HG02642 (cell line): ENCODE measurements around the gene TLL2.
"Not testable (repeated sequence)": the region's sequence is repeated elsewhere in the genome, so short reads cannot be mapped to it uniquely, and the experiment has no call there.

Source experiments
- ATAC-seq: cut with Tn5 transposase; IDR thresholded peaks from one replicate; pipeline ENCODE4 v1.9.1; 2021; ENCODE audit warnings: mild to moderate bottlenecking; ENCODE audit not compliant: unreplicated experiment, poor library complexity

The TLL2 gene

GRCh38 chr10:96513698-96514561 lies at the start of gene TLL2:
TSS of gene TLL2 (minus strand) at chr10:96513926. CDS start at chr10:96513685, 241 bp downstream.
- ATAC-seq: peak; percentile 79

GRCh38 chr10:96560966-96561887 lies 47.5 kb upstream of the TLL2 start:
- no peak for ATAC-seq

- ATAC-seq: no peak
Measured at GRCh38 chr10:96560489-96560888, 46.8 kb upstream of the TLL2 start.

- ATAC-seq: no peak
Measured at GRCh38 chr10:96556003-96556402, 42.3 kb upstream of the TLL2 start.

- ATAC-seq: no peak
Measured at GRCh38 chr10:96555330-96555729, 41.6 kb upstream of the TLL2 start.

GRCh38 chr10:96548589-96548988 lies 34.9 kb upstream of the TLL2 start:
- no peak for ATAC-seq

- ATAC-seq: not testable (repeated sequence)
Measured at GRCh38 chr10:96545558-96545957, 31.8 kb upstream of the TLL2 start.

- ATAC-seq: no peak
Measured at GRCh38 chr10:96541921-96542320, 28.2 kb upstream of the TLL2 start.

GRCh38 chr10:96540240-96540639 lies 26.5 kb upstream of the TLL2 start:
- ATAC-seq: no peak

- no peak for ATAC-seq
Measured at GRCh38 chr10:96538683-96539082, 25.0 kb upstream of the TLL2 start.

- ATAC-seq: no peak
Measured at GRCh38 chr10:96536129-96536528, 22.4 kb upstream of the TLL2 start.

GRCh38 chr10:96532523-96532922 lies 18.8 kb upstream of the TLL2 start:
- no peak for ATAC-seq

GRCh38 chr10:96529634-96530279 lies 16.0 kb upstream of the TLL2 start:
- no peak for ATAC-seq

- no peak for ATAC-seq
Measured at GRCh38 chr10:96524741-96525140, 11.0 kb upstream of the TLL2 start.

GRCh38 chr10:96517284-96517683 lies 3.6 kb upstream of the TLL2 start:
- no peak for ATAC-seq

GRCh38 chr10:96516337-96516736 lies 2.6 kb upstream of the TLL2 start:
- no peak for ATAC-seq

GRCh38 chr10:96513305-96513697 lies 425 bp downstream of the TLL2 start:
- ATAC-seq: peak; percentile 51

- no peak for ATAC-seq
Measured at GRCh38 chr10:96512524-96513304, 1.0 kb downstream of the TLL2 start.

GRCh38 chr10:96511044-96511945 lies 2.4 kb downstream of the TLL2 start:
- no peak for ATAC-seq
